IMR-90 (cell line): Measurements from ENCODE around the gene ZMIZ2. TPM values are rescaled to one million over a fixed set of nuclear protein-coding genes. Genes with fewer than 3 reads are reported as not detected.

Experiments used
- ATAC-seq: fragments of 200-7000 bp; cut with Tn5 transposase; 2 replicates; pipeline ENCODE4 v1.9.1; 2020; ENCODE audit warnings: low read depth, mild to moderate bottlenecking, moderate library complexity
- BruUV-seq: library from RNA; stranded (reverse); fragments of 400-500 nt; replicated peaks from 2 replicates; lab custom pipeline; 2021; lab: Mats Ljungman, UMichigan
- CTCF ChIA-PET: fragments of 300-600 bp; formaldehyde crosslinking; extraction: SDS; loops from one replicate; lab custom pipeline; 2021; ENCODE audit warnings: antibody characterized with exemption; lab: Yijun Ruan, JAX
- POLR2A ChIA-PET: fragments of 300-600 bp; sonication (Branson Sonifier 250); formaldehyde crosslinking; loops from one replicate; lab custom pipeline; 2022; ENCODE audit warnings: antibody characterized with exemption; ENCODE audit not compliant: unreplicated experiment; lab: Charles Lee
- DNase-seq: peaks from one replicate; pipeline ENCODE4 v3.0.0; 2013
- H2AFZ ChIP-seq: replicated peaks from 2 replicates; pipeline ENCODE3; 2013; ENCODE audit warnings: low read length, mild to moderate bottlenecking; ENCODE audit not compliant: poor library complexity
- H2AK5ac ChIP-seq: 2 replicates; pipeline ENCODE4 v1.6.1; 2013; ENCODE audit warnings: low read depth, low read length, inconsistent platforms
- H2AK9ac ChIP-seq: replicated peaks from 2 replicates; pipeline ENCODE3; 2013; ENCODE audit warnings: mild to moderate bottlenecking, low read depth, low read length, moderate library complexity; ENCODE audit not compliant: poor library complexity
- H2BK120ac ChIP-seq: 2 replicates; pipeline ENCODE4 v1.6.1; 2013; ENCODE audit warnings: low read depth, low read length, inconsistent platforms
- H2BK15ac ChIP-seq: 3 replicates; pipeline ENCODE4 v1.6.1; 2013; ENCODE audit warnings: low read depth, low read length, inconsistent platforms
- H2BK20ac ChIP-seq: 2 replicates; pipeline ENCODE4 v1.6.1; 2013; ENCODE audit warnings: low read depth, mild to moderate bottlenecking, inconsistent platforms, low read length, moderate library complexity
- H2BK5ac ChIP-seq: 2 replicates; pipeline ENCODE4 v1.6.1; 2013; ENCODE audit warnings: mild to moderate bottlenecking, low read depth, low read length, inconsistent platforms; ENCODE audit not compliant: poor library complexity, severe bottlenecking
- H3K14ac ChIP-seq: replicated peaks from 2 replicates; pipeline ENCODE4 v1.6.1; 2013; ENCODE audit warnings: low read depth, low read length, inconsistent platforms
- H3K18ac ChIP-seq: 2 replicates; pipeline ENCODE4 v1.6.1; 2013; ENCODE audit warnings: low read depth, low read length, control low read depth
- H3K23ac ChIP-seq: 2 replicates; pipeline ENCODE4 v1.6.1; 2013; ENCODE audit warnings: low read depth, low read length, inconsistent platforms
- H3K27ac ChIP-seq: 2 replicates; pipeline ENCODE4 v1.5.1; 2013; ENCODE audit warnings: mild to moderate bottlenecking, control low read depth, low read length; ENCODE audit not compliant: insufficient read depth
- H3K27me3 ChIP-seq: 2 replicates; pipeline ENCODE4 v1.6.1; 2013; ENCODE audit warnings: low read length; ENCODE audit not compliant: control insufficient read depth, insufficient read depth
- H3K36me3 ChIP-seq: 2 replicates; pipeline ENCODE4 v1.6.1; 2013; ENCODE audit warnings: low read length, mixed read lengths; ENCODE audit not compliant: control insufficient read depth, insufficient read depth
- H3K4ac ChIP-seq: 2 replicates; pipeline ENCODE4 v1.6.1; 2013; ENCODE audit warnings: low read depth, low read length, inconsistent platforms
- H3K4me1 ChIP-seq: 2 replicates; pipeline ENCODE4 v1.6.1; 2013; ENCODE audit warnings: low read length, mixed read lengths; ENCODE audit not compliant: control insufficient read depth, insufficient read depth
- H3K4me2 ChIP-seq: 2 replicates; pipeline ENCODE4 v1.6.1; 2013; ENCODE audit warnings: low read depth, mild to moderate bottlenecking, control low read depth, low read length, moderate library complexity
- H3K4me3 ChIP-seq: 2 replicates; pipeline ENCODE4 v1.5.1; 2013; ENCODE audit warnings: low read depth, mild to moderate bottlenecking, control low read depth, low read length, moderate library complexity; ENCODE audit not compliant: insufficient read depth
- H3K56ac ChIP-seq: 2 replicates; pipeline ENCODE4 v1.6.1; 2013; ENCODE audit warnings: low read length, inconsistent platforms; ENCODE audit not compliant: insufficient read depth; ENCODE audit errors: extremely low read depth
- H3K79me1 ChIP-seq, 2 experiments: 2 replicates each; pipeline ENCODE4 v1.6.1; 2013; ENCODE audit warnings: low read length in 2 of 2, inconsistent platforms in 1 of 2, low read depth in 1 of 2
- H3K9ac ChIP-seq: 2 replicates; pipeline ENCODE4 v1.6.1; 2013; ENCODE audit warnings: low read depth, low read length, control low read depth
- H3K9me1 ChIP-seq: 2 replicates; pipeline ENCODE4 v1.6.1; 2013; ENCODE audit warnings: low read length, inconsistent platforms; ENCODE audit not compliant: insufficient read depth
- H3K9me3 ChIP-seq: 2 replicates; pipeline ENCODE4 v1.6.1; 2013; ENCODE audit warnings: low read length; ENCODE audit not compliant: control insufficient read depth, insufficient read depth
- H4K20me1 ChIP-seq: 2 replicates; pipeline ENCODE4 v1.6.1; 2013; ENCODE audit warnings: low read length, inconsistent platforms; ENCODE audit not compliant: insufficient read depth
- H4K5ac ChIP-seq: 2 replicates; pipeline ENCODE4 v1.6.1; 2013; ENCODE audit warnings: mild to moderate bottlenecking, low read depth, low read length, control low read depth
- H4K8ac ChIP-seq, 2 experiments: 2 replicates each; pipeline ENCODE4 v1.6.1; 2013; ENCODE audit warnings: low read depth in 2 of 2, low read length in 2 of 2, control low read depth in 1 of 2, inconsistent platforms in 1 of 2
- H4K91ac ChIP-seq: 2 replicates; pipeline ENCODE4 v1.6.1; 2013; ENCODE audit warnings: low read depth, low read length, inconsistent platforms; ENCODE audit not compliant: insufficient read depth
- BHLHE40 ChIP-seq: fragments of 150-350 bp; IDR thresholded peaks from 2 replicates; pipeline ENCODE4 v1.6.1; 2016; ENCODE audit warnings: mild to moderate bottlenecking, low read depth, low read length
- CEBPB ChIP-seq: IDR thresholded peaks from 2 replicates; pipeline ENCODE4 v1.6.1; 2012; ENCODE audit warnings: low read depth, low read length, improper control_type of control experiment
- CHD1 ChIP-seq: IDR thresholded peaks from 2 replicates; pipeline ENCODE4 v1.6.1; 2012; ENCODE audit warnings: low read depth, low read length, improper control_type of control experiment
- CTCF ChIP-seq: conservative IDR thresholded peaks from 2 replicates; pipeline ENCODE4 v1.5.1; 2012; ENCODE audit warnings: mild to moderate bottlenecking, low read depth, low read length, improper control_type of control experiment
- ELK1 ChIP-seq: fragments of 150-350 bp; IDR thresholded peaks from 2 replicates; pipeline ENCODE4 v1.6.1; 2016; ENCODE audit warnings: low read depth, mild to moderate bottlenecking, low read length, moderate library complexity, borderline replicate concordance
- FOS ChIP-seq: fragments of 150-350 bp; IDR thresholded peaks from 2 replicates; pipeline ENCODE4 v1.6.1; 2016; ENCODE audit warnings: low read depth, low read length
- MAFK ChIP-seq: IDR thresholded peaks from 2 replicates; pipeline ENCODE4 v1.6.1; 2012; ENCODE audit warnings: low read depth, low read length, improper control_type of control experiment
- MAZ ChIP-seq: IDR thresholded peaks from 2 replicates; pipeline ENCODE4 v1.6.1; 2012; ENCODE audit warnings: low read depth, mild to moderate bottlenecking, low read length, improper control_type of control experiment, moderate library complexity, borderline replicate concordance
- MXI1 ChIP-seq: IDR thresholded peaks from 2 replicates; pipeline ENCODE4 v1.6.1; 2012; ENCODE audit warnings: low read depth, mild to moderate bottlenecking, low read length, moderate library complexity, borderline replicate concordance
- NFE2L2 ChIP-seq: fragments of 150-350 bp; IDR thresholded peaks from 2 replicates; pipeline ENCODE4 v1.6.1; 2016; ENCODE audit warnings: low read depth, mild to moderate bottlenecking, low read length
- POLR2A ChIP-seq: IDR thresholded peaks from 2 replicates; pipeline ENCODE4 v1.6.1; 2012; ENCODE audit warnings: mild to moderate bottlenecking, low read depth, low read length
- RAD21 ChIP-seq: IDR thresholded peaks from 2 replicates; pipeline ENCODE4 v1.6.1; 2012; ENCODE audit warnings: low read length, improper control_type of control experiment
- RCOR1 ChIP-seq: IDR thresholded peaks from 2 replicates; pipeline ENCODE4 v1.6.1; 2012; ENCODE audit warnings: mild to moderate bottlenecking, low read length, improper control_type of control experiment; ENCODE audit not compliant: insufficient replicate concordance
- RFX5 ChIP-seq: IDR thresholded peaks from 2 replicates; pipeline ENCODE4 v1.8.0; 2012; ENCODE audit warnings: low read depth, mild to moderate bottlenecking, low read length, moderate library complexity
- SMC3 ChIP-seq: fragments of 150-350 bp; IDR thresholded peaks from 2 replicates; pipeline ENCODE4 v1.6.1; 2016; ENCODE audit warnings: low read depth, mild to moderate bottlenecking, antibody characterized with exemption, low read length, moderate library complexity
- USF2 ChIP-seq: fragments of 150-350 bp; IDR thresholded peaks from 2 replicates; pipeline ENCODE4 v1.6.1; 2017; ENCODE audit warnings: mild to moderate bottlenecking, antibody characterized with exemption, low read length, low read depth
- WGBS, 2 experiments: methylation state at CpG; one replicate each; pipeline versions ENCODE4 v1.1.5 to v1.1.7; 2013; ENCODE audit warnings: missing lambda C conversion rate in 2 of 2; ENCODE audit not compliant: insufficient read length in 1 of 2; ENCODE audit errors: extremely low coverage in 2 of 2; 5-methylcytosine and 5-hydroxymethylcytosine counted together
- dilution Hi-C: fragments of 300-500 bp; cut with HindIII; formaldehyde crosslinking; loops from one replicate; pipeline ENCODE4 v1.14.3; 2018; ENCODE audit warnings: low sequenced_read_pairs; ENCODE audit not compliant: unreplicated experiment
- in situ Hi-C: fragments of 300-500 bp; cut with MboI; formaldehyde crosslinking; loops from 3 replicates; pipeline ENCODE4 v1.14.3; 2019; ENCODE audit warnings: low sequenced_read_pairs, inconsistent platforms, mixed read lengths
- intact Hi-C: fragments of 100-400 bp; cut with micrococcal nuclease; formaldehyde crosslinking; loops from 2 replicates; pipeline ENCODE4 v1.10.0; 2022
- polyA plus RNA-seq, 3 experiments: library from polyadenylated mRNA; depleted of rRNA; stranded (reverse); fragments of >200 nt; gene quantifications; 2 replicates each; pipeline ENCODE4 v1.2.3, GENCODE V29; 2012; ENCODE audit warnings: low replicate concordance in 1 of 3
- total RNA-seq: library from RNA; depleted of rRNA; stranded (reverse); fragments of >200 nt; gene quantifications from 2 replicates; pipeline ENCODE4 v1.2.3, GENCODE V29; 2012

Gene ZMIZ2
- total and polyA plus RNA-seq, 2 of the 4 experiments (the other 2 are of a cell fraction), result 3.0 to 24.0 TPM

GRCh38 chr7:44703921-44704320 is 44.7 kb upstream of the ZMIZ2 start:
- peaks cover 33% of the 10 kb centered on the region for H3K36me3 ChIP-seq
- no peak overlapping the region for H3K56ac ChIP-seq
- H3K79me1 ChIP-seq, result no peaks in the 10 kb centered on the region
- POLR2A ChIA-PET, result no interaction called here
- no peak overlapping the region for H4K5ac ChIP-seq
- no peak overlapping the region for H3K4me2 ChIP-seq
- TF ChIP-seq USF2 (no peak), FOS (no peak), ELK1 (no peak), POLR2A (no peak), MXI1 (no peak), CHD1 (no peak), RCOR1 (no peak), MAFK (no peak), NFE2L2 (no peak), RFX5 (no peak), BHLHE40 (no peak), CEBPB (no peak), CTCF (no peak), RAD21 (no peak), MAZ (no peak), SMC3 (no peak)
- H3K9me3 ChIP-seq, result peaks cover 4% of the 10 kb centered on the region; the same call in 1 of the 2 replicates
- H4K8ac ChIP-seq, result no peak overlapping the region
- no peak overlapping the region for H3K14ac ChIP-seq
- H2AK9ac ChIP-seq, result no peak overlapping the region
- no peak overlapping the region for H2AK5ac ChIP-seq
- dilution Hi-C loops, result no loop called here
- no peak overlapping the region for H2BK120ac ChIP-seq
- H2AFZ ChIP-seq, result no peak overlapping the region
- intact Hi-C loops, result no loop called here
- DNase-seq, result no peak
- no peak overlapping the region for H3K23ac ChIP-seq
- no TSS peak for BruUV-seq
- in situ Hi-C loops, result no loop called here
- no CpG with 5 or more reads among the region's 1 CpG for WGBS, 2 experiments
- H3K4me1 ChIP-seq, result no peaks in the 10 kb centered on the region
- 0 out of 2 replicates have a peak, but pooled peaks cover 2% of the 10 kb centered on the region for H3K9me1 ChIP-seq
- H2BK15ac ChIP-seq, result no peak overlapping the region
- no peak overlapping the region for H3K18ac ChIP-seq
- no peak overlapping the region for H3K27ac ChIP-seq
- no peak overlapping the region for H3K9ac ChIP-seq
- ATAC-seq, result no peak
- no peak overlapping the region for H2BK20ac ChIP-seq
- no peaks in the 10 kb centered on the region for H4K20me1 ChIP-seq
- no peak overlapping the region for H3K4me3 ChIP-seq
- no peak overlapping the region for H2BK5ac ChIP-seq
- H3K4ac ChIP-seq, result no peak overlapping the region
- no peak overlapping the region for H4K91ac ChIP-seq
- CTCF ChIA-PET, result no interaction called here
- H3K27me3 ChIP-seq, result no peaks in the 10 kb centered on the region
